Eye (tissue), 1 donor: ENCODE results near the gene FBXW10.
"Not testable (repeated sequence)": the region's sequence is repeated elsewhere in the genome, so short reads cannot be mapped to it uniquely, and the experiment has no call there.

ENCODE experiments used
- DNase-seq: peaks from one replicate; pipeline ENCODE4 v3.0.0-alpha.2; 2015

FBXW10 gene, protein sequence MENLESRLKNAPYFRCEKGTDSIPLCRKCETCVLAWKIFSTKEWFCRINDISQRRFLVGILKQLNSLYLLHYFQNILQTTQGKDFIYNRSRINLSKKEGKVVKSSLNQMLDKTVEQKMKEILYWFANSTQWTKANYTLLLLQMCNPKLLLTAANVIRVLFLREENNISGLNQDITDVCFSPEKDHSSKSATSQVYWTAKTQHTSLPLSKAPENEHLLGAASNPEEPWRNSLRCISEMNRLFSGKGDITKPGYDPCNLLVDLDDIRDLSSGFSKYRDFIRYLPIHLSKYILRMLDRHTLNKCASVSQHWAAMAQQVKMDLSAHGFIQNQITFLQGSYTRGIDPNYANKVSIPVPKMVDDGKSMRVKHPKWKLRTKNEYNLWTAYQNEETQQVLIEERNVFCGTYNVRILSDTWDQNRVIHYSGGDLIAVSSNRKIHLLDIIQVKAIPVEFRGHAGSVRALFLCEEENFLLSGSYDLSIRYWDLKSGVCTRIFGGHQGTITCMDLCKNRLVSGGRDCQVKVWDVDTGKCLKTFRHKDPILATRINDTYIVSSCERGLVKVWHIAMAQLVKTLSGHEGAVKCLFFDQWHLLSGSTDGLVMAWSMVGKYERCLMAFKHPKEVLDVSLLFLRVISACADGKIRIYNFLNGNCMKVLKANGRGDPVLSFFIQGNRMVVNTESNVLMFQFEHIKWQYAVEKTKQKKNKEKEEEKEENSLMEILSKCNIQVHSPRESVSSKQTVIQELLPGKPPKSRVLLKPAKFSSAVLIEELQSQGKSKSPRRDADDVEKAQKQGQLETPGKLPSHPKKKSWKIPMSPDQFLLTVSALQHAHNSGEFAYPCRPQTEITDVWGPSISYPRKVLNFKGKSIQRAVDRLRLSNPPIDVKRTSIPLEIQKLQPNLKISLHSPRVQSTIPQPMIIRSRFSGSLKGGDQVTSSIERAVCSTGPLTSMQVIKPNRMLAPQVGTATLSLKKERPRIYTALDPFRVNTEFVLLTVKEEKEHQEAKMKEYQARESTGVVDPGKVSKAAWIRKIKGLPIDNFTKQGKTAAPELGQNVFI

DNA sequence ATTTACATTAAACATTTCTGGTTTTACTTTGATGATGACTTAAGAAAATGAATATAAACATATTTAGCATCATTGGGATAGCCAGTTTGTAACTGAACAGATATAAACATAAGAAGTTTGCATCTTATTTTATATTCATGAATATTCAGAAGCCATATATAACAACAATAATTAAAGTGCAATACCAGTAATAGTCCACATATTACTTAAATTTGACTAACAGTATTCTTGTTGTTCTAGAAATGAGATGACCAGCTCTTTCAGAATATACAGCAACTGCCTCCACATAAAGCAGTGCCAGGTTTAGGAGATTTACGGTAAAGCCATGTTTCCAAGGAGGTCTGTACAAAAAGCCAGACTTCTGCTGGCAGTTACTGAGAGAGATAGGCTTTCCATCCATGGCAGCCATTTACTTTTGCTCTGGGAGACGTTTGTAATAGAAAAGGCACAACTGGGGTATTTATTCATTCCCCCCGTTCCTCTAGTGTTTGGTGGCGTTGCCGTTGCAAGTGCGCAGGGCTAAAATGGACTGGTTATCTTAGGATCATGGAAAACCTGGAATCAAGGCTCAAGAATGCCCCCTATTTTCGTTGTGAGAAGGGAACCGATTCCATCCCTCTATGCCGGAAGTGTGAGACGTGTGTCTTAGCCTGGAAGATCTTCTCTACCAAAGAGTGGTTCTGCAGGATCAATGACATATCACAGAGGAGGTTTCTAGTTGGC lies at the start of gene FBXW10:
TSS of gene FBXW10 (plus strand) at position 356 of the 723 bp plus-strand sequence. CDS start at position 547, 191 bp downstream.
- peak; percentile 27 for DNase-seq

DNA sequence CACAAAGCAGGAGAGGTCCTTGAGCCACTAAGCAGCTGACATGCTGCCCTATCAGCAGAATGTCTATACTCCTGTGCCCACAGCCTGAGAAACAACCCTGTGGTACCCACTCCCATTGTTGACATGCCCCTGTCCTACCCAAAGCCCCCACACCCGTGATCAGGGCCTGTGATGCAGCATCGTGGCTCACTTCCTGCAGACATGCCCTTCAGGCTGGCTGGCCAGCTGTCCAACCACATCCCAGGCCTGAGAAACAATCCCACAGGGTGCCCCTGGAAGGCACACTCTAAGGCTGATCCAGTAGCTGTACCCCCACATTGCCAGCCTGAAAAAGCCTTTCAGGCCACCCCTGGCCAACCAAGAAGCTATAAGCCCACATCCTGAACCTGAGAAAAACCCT lies 48.7 kb upstream of the FBXW10 start:
- DNase-seq = not testable (repeated sequence)

DNA sequence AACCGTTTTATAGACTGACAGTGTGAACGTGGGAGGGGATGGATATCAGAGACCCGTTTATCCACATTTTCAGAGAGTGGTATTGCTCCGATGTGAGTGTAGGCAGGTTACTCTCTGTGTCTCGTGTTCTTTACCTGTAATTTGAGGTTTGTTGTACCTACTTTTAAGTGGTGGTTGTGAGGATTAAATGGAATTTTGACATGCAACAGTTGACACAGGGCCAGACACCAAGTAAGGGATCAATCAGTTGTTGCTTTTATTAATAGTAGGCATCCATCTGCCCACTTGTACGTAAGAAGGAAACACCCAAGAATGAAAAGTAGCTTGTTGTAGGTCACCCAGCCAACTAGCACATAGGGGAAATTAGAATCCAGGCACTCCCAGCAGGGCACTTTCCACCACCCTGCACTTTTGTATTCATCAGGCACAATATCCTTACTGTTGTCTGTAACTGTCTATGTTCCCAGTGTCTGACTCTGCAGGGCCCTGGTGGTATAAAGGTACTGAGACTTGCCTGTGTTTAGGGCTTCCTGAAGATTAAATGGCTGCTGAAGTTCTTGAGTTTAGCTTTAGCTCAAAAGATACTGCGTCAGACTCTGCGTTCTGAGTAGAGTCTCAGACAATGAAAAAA lies 45.3 kb upstream of the FBXW10 start:
- DNase-seq = not testable (repeated sequence)

DNA sequence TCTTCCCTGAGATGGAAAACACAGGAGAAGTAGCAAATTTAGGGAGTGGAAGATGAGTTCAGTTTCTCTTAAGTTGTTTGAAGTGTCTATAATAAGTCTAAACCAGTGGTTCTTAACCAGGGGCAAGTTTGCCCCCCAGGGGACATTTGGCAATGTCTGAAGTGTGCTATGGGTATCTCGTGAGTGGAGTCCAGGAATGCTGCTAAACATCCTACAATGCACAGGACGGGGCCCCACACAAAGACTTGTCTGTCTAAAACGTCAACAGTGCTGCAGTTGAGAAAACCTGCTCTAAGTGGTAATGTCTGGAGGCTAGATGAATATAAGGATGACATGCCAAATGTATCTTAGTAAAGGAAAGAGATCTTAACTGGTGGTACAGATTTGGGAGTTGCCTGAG lies 37.9 kb upstream of the FBXW10 start:
- DNase-seq = not testable (repeated sequence)

DNA sequence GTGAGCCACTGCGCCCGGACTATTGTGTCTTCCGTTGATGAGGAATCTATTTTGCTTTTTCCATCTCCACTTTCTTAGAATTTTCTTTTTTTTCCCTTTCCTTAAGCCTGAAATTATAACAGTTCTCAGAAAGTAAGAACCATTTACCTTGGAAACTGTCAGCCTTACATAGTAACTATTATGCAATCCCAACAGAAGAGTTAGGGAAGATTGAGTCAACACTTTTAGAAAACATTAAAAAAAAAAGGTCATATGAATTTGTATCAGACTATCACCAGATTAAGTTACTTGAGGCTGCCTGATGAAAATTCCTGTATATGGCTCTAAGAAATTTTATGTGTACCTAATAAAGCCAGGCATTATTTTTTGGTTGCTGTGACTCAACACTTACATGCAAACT lies 35.6 kb upstream of the FBXW10 start:
- DNase-seq = not testable (repeated sequence)

DNA sequence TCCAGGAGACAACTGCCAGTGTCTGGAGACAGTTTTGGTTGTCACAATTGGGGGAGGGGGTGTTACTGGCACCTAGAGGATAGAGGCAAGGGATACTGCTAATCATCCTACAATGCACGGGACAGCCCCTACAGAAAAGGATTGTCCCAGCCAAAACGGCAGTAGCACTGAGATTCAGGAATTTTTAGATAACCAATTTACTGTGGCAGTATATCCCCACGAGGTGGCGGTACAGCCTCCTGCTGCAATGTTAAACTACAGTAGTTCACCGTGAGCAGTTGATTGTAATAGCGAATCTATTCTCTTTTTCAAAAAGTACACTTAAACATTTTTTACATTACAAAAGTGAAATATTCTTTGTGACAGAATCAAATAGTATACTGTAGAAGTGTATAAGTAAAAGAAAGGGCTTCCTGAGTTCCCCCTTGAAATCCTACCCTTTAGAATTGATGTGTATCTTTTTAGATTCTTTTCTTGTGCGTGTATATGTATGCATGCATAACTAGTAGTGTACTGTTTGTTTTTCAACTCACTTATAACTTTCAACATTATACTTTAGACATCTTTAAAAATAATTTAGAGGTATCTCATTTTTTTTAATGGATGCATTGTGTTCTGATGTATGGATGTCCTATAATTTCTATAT lies 31.4 kb upstream of the FBXW10 start:
- peak; percentile 75 for DNase-seq

DNA sequence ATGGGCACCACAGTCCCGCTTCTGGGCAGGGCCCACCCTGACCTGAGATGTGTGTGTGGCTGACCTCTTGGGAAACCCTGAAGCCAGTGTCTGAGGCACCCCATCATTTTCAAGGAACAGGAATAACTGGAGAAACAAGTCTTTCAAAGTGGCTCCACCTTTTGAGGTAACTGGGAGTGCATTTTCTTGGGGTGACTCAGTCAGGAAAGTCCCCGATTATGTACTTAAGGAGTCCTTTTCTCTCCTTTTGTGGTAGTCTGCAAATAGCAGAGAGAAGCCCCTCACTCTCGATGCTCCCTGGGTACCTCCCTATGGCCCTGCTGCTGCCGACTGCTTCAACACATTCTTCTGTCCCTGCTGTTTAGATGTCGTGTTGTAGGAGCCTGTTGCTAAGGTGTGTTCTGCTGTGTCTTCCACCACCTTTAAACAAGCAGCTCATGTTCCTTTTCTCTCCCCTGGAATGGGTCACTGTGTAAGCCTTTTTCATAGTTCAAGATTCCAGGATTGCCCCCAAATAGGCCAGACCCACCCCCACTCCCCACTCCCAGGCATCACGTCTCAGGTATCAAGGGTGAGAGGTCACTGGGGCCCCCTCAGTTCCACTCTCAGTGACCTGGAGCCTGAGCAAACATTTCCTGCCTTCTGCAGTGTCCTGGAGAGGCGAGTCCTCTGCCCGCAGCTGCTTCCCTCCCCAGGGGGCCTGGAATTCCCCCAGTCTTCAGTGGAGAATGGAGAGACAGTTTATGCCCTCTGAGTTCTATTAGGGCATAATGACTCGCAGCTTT lies 25.0 kb upstream of the FBXW10 start:
- peak; percentile 63 for DNase-seq

DNA sequence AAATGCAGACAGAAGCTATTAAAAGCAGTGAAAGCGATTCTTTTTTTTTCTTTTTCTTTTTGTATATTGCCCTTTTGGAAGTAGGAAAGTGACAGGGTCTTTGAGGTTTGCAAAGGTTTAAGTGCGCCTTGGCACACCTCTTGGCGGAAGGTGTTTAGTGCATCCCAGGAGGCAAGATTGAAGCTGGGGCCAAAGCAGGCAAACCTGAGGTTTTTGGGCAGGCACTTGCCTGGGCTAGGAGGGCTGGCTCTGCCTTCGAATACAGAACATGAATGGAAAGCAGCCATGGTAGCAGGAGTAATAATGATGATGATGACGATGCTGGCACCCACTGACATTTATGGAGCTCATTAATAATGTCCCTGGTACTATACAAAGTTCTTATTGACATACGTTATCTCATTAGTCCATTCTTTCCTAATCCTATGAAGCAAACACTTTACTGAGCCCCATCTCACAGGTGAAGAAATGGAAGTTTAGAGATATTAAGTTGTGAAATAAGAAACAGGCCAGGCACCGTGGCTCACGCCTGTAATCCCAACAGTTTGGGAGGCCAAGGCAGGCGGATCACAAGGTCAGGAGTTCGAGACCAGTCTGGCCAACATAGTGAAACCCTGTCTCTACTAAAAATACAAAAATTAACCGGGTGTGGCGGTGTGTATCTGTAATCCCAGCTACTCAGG lies 24.3 kb upstream of the FBXW10 start:
- not testable (repeated sequence) for DNase-seq

DNA sequence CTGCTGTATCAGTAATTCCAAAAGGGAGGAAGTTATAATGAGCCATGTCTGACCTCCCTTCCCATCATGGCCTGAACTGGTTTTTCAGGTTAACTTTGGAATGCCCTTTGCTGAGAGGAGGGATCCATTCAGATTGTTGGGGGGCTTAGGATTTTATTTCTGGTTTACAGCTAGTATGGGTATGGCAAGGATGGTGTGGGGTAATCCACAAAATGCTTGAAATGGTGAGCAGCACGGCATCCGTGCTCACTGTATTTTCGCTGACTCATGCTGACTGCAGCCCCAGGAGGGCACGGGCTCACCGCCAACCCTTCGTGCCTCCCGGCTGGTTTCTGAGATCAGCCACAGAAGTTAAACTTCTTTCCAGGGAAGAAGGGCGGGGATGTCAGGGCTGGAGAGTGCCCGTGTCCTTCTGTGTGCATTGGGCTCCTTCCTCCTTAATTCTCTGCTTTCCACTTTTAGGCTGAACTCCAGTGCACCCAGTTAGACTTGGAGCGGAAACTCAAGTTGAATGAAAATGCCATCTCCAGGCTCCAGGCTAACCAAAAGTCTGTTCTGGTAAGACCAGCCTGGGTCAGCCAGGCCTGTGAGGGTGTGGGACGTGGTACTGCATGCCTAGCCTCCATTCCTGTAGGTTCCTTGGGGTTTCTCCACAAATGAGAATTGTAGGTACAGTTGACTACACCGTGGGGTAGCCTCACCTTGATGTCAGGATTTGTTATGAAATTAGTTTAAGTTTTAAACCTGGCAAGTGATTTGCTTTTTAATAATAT lies 21.9 kb upstream of the FBXW10 start:
- not testable (repeated sequence) for DNase-seq

DNA sequence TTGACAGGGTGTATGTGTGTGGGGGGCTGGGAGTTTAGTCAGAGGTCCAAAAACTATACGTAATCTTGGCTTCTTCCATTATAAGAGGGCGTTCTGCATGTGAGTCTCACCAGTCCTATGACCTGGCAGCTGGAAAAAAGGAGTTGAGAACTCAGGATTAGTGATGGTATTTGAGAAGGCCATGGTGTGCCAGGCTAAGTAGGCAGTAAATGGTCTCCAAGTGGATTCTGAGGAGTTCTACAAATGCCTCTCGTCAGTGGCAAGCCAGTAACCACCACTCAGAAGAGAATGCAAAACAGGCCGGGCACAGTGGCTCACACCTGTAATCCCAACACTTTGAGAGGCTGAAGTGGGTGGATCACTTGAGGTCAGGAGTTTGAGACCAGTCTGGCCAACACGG lies 21.2 kb upstream of the FBXW10 start:
- DNase-seq = not testable (repeated sequence)

DNA sequence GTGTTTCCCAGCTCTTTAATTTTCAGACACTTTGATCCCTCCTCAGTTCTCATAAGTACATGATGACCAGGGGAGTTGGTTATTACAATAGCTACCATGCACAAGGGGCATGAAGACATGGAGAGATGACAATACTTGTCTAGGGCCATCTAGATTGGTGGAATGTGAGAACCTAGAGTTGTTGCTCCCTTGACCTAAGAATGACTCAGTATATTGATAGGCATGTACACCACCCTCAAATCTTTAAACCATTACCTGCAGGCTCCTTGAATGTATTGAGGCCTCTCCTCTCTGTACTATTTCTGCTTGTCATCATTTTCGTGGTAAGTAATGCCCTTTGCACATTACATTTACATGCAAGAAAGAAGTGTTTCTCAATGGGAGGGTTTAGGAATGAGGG lies 20.3 kb upstream of the FBXW10 start:
- DNase-seq = not testable (repeated sequence)

DNA sequence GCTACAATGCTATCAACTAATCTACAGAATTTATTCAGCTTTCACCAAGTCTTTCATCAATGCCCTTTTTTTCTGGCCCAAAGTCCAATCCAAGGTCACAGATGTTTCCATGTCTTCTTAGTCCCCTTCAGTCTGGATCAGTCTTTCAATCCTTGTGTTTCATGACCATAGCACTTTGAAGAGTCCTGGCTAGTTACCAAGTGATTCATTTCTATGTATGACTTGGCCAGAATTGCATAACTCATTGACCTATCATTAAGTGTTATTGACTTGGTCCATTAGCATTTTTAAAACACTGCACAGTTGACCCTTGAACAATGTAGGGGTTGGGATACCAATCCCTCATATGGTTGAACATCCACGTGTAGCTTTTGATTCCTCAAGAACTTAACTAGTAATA lies 11.4 kb upstream of the FBXW10 start:
- not testable (repeated sequence) for DNase-seq

DNA sequence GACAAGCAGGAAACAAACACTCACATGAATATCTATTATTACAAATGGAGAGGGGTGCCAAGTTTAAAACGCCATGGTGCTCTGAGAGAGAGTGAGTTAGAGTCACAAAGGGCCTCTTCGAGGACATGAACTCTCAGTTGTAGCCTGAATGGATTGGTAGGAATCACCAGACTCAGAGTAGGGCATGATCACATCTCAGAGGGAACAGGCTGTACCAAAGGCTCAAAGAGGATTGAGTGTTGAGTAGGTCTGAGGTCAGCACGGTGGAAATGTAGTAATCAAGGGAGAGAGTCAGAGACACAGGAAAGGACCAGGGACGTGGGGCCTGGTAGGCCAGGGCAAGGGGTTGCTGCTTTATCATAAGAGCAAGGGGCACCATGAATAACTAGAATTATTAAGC lies 10.5 kb upstream of the FBXW10 start:
- DNase-seq = not testable (repeated sequence)

DNA sequence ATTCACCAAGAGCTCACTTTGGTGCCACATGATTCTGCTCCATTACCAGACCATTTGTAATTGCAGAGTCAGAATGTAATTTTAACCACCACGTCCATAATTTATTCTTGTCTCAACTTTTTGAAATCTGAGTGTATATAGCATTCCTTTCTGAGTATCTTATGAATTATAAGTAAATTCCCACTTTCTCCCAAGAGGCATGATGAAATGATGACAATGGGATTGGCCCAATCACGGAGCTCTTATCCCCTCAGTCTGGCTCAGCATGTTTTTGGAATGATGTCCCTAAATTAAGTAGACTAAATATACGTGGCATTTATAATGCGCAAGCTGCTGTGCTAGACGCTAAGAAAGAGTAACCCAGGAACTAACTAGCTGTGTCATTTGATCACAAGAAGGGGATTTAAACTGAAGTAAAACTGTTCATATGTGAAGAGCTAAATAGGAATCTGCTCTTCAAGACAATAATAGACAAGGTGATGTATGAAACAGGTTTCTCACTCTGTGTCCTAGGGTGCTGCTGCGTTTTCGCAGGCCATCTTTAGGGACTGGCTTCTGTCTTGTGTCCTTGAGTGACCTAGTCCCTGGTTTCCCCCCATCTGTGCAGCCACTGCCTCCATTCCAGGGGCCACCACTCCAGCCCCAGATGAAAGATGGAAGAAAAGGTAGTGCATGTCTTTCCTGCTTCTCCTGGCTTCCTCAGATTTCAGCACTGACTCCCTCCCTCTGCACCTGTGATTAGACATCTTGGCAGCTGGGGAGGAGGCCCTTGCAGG lies 4.0 kb upstream of the FBXW10 start:
- DNase-seq = not testable (repeated sequence)

DNA sequence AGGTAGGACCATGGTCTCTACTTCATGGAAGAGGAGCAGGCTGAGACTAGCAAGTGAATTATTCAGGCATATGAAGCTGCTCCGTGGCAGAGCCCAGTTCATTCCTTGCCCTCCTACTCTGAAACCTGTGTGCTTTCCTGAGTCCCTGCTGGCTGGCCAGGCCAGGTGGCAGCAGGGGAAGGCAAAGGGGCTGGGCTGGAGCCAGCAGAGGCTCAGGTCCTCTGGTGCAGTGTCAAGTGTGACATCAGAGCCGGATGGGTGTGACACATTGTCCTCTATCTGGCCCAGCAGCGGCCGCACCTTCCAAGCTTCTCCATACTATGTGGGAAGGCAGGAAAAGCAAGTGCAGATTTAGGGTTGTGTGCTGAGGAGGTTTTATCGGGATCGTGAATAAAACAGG lies 2.6 kb upstream of the FBXW10 start:
- DNase-seq = not testable (repeated sequence)

DNA sequence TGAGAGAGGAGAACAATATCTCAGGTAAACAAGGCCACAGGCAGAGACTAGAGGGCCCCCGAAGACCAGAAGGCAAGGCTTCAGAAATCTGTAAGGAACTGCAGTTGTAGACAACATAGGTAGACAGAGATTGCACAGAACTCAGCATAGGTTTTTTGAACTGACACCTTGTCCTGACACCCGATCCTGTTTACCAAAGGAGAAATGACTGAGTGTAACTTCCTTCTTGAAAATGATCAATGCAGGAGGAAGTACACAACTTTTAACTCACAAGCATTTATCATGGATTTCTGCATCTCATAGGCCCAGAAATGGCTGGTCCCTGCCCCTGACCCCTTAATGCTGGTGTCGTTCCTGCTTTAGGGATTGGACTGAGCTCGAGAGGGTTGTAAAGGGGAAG lies 872 bp downstream of the FBXW10 start:
- not testable (repeated sequence) for DNase-seq

DNA sequence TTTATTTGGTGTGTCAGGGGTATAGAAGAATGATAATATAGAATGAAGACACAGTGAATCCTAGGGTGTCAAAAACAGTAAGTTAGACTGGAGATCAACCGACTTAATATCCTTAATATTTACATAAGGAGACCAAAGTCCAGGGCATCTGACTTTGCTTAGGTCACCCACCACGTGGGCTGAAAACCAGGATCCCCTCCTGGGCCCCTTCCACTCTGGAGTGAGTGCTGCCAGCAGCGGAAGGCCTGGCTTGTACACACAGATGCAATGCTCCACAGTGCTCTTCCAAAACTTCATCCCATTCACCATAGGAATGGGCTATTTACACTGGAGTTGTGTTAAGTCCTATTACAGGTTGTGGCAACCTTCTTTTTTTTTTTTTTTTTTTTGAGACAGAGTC lies 2.7 kb downstream of the FBXW10 start:
- DNase-seq = peak; percentile 8

DNA sequence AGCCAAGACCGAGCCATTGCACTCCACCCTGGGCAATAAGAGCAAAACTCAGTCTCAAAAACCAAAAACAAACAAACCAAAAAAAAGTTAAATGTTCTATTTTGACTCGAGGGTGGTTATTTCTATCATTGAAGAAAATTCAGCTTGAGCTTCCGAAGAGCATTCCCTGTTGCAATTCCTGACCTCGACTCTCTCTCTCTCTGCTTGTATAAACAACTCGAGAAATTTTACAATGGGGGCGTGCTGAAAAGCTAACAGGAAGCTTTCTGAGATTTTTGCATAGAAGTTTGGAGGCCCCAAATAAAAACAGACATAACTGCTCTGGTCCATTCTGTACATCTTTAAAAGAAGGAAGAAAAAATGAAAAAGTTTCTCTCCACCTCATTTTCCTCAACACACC lies 3.6 kb downstream of the FBXW10 start:
- DNase-seq = not testable (repeated sequence)

DNA sequence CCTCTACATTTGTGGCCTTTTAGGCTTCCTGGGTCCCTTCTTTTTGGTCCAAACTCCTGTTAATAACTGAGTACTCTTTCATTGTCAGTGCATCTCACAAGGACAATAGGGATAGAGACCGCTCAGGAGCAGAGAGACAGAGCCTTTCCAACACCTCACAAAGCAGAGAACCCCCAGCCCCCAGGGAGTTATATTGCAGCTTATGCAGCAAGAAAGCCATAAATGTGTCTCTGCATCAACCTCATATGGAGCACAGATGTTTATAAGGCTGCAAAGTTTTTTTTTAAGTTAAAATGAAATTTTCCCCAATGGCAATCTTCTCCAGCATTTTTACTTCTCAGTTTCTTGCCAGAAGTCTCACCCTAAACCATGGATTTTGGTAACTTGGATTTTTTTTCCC lies 6.4 kb downstream of the FBXW10 start:
- not testable (repeated sequence) for DNase-seq
